ENCODE data around the gene SKP1.

DNA sequence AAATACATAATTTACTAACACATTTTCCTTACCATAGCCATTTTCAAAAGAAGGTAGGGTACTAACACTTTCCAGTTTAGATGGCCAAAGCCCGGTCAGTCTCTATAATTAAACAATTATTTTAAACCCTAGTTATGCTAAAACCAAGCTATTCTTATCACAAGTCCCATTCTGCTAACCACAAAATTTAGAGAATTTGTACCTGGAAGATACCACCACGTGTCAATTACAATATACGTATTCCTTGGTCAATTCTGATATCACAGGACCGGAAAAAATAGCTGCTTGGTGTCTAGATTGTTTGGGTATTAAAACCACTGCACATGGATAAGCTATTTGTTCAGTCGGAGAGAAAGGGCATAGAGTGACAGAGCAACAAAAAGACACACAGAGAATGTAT lies 18.9 kb upstream of the SKP1 start:
- TF ChIP-seq EZH2 (IDR thresholded peaks at IDR 0.05; ENCODE audit: low read length, unreplicated experiment) (no peak), EZH2phosphoT487 (IDR thresholded peaks at IDR 0.05; ENCODE audit: borderline replicate concordance, low read length) (no peak)
- TF ChIP-seq, protein P1, sequence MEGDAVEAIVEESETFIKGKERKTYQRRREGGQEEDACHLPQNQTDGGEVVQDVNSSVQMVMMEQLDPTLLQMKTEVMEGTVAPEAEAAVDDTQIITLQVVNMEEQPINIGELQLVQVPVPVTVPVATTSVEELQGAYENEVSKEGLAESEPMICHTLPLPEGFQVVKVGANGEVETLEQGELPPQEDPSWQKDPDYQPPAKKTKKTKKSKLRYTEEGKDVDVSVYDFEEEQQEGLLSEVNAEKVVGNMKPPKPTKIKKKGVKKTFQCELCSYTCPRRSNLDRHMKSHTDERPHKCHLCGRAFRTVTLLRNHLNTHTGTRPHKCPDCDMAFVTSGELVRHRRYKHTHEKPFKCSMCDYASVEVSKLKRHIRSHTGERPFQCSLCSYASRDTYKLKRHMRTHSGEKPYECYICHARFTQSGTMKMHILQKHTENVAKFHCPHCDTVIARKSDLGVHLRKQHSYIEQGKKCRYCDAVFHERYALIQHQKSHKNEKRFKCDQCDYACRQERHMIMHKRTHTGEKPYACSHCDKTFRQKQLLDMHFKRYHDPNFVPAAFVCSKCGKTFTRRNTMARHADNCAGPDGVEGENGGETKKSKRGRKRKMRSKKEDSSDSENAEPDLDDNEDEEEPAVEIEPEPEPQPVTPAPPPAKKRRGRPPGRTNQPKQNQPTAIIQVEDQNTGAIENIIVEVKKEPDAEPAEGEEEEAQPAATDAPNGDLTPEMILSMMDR (conservative IDR thresholded peaks at IDR 0.05; ENCODE audit: low read depth, low read length) = no peak

Measured in PC-3 (cell line).